Renal cortical epithelial cell (primary cell): ENCODE data around the gene CYP26B1. TPM values are rescaled to one million over a fixed set of nuclear protein-coding genes. Genes with fewer than 3 reads are reported as not detected.
A peak's percentile ranks its signal among the peaks of the same experiment; 100 is the strongest.

Experiments
- DNase-seq: peaks from one replicate; pipeline ENCODE4 v3.0.0-alpha.2; 2011; ENCODE audit warnings: low read depth
- total RNA-seq: library from RNA; depleted of rRNA; stranded (reverse); fragments of >200 nt; gene quantifications from 2 replicates; pipeline ENCODE4 v1.2.3, GENCODE V29; 2014

Gene CYP26B1
- total RNA-seq, 1 donor from 2014 or later, result 0.10 TPM

GRCh38 chr2:72141032-72141645, 6.5 kb downstream of the CYP26B1 start:
- DNase-seq, result no peak

- no peak for DNase-seq
Observed at GRCh38 chr2:72140621-72140960, 7.1 kb downstream of the CYP26B1 start.

GRCh38 chr2:72139874-72140620, 7.6 kb downstream of the CYP26B1 start:
- DNase-seq, result no peak

GRCh38 chr2:72139471-72139873, 8.2 kb downstream of the CYP26B1 start:
- no peak for DNase-seq

GRCh38 chr2:72138921-72139381, 8.7 kb downstream of the CYP26B1 start:
- DNase-seq, result peak; percentile 24

GRCh38 chr2:72138011-72138881, 9.4 kb downstream of the CYP26B1 start:
- DNase-seq, result no peak

- DNase-seq, result no peak
Observed at GRCh38 chr2:72137498-72138010, 10.1 kb downstream of the CYP26B1 start.

- no peak for DNase-seq
Observed at GRCh38 chr2:72136933-72137497, 10.6 kb downstream of the CYP26B1 start.

- DNase-seq, result no peak
Observed at GRCh38 chr2:72136331-72136730, 11.3 kb downstream of the CYP26B1 start.

- DNase-seq, result no peak
Observed at GRCh38 chr2:72135921-72136320, 11.7 kb downstream of the CYP26B1 start.

GRCh38 chr2:72134997-72135800, 12.5 kb downstream of the CYP26B1 start:
- DNase-seq, result no peak

GRCh38 chr2:72134408-72134996, 13.2 kb downstream of the CYP26B1 start:
- DNase-seq, result no peak

GRCh38 chr2:72133721-72134407, 13.8 kb downstream of the CYP26B1 start:
- no peak for DNase-seq

- DNase-seq, result no peak
Observed at GRCh38 chr2:72132981-72133720, 14.5 kb downstream of the CYP26B1 start.

- DNase-seq, result no peak
Observed at GRCh38 chr2:72131916-72132841, 15.5 kb downstream of the CYP26B1 start.

GRCh38 chr2:72131371-72131891, 16.2 kb downstream of the CYP26B1 start:
- DNase-seq, result no peak

- no peak for DNase-seq
Observed at GRCh38 chr2:72130659-72131360, 16.9 kb downstream of the CYP26B1 start.
